Psoas muscle (tissue), 8 donors: ENCODE results near the gene ZNF688. TPM values are rescaled to one million over a fixed set of nuclear protein-coding genes. Genes with fewer than 3 reads are reported as not detected.

ENCODE experiments used
- ATAC-seq, 4 donors: fragments of 200-7000 bp; cut with Tn5 transposase; one replicate each; pipeline ENCODE4 v1.9.1; 2020; ENCODE audit warnings: moderate library complexity in 3 of 4, mild to moderate bottlenecking in 2 of 4
- DNase-seq, 2 donors: peaks; one replicate each; pipeline ENCODE4 v3.0.0-alpha.2; 2020
- H3K27ac ChIP-seq: fragments of 200-600 bp; one replicate; pipeline ENCODE4 v1.8.0; 2022
- H3K27me3 ChIP-seq, 3 donors: fragments of 200-600 bp in 1 of 3; one replicate each; pipeline versions ENCODE4 v1.6.1 to v1.8.0; 2013 to 2022; ENCODE audit warnings: low read length in 2 of 3, mild to moderate bottlenecking in 2 of 3, moderate library complexity in 1 of 3; ENCODE audit not compliant: insufficient read depth in 3 of 3
- H3K36me3 ChIP-seq, 2 donors: fragments of 200-600 bp in 1 of 2; one replicate each; pipeline versions ENCODE4 v1.6.1 to v1.8.0; 2013 to 2022; ENCODE audit warnings: low read depth in 1 of 2, mild to moderate bottlenecking in 1 of 2, moderate library complexity in 1 of 2; ENCODE audit not compliant: insufficient read depth in 1 of 2
- H3K4me1 ChIP-seq: fragments of 200-600 bp; one replicate; pipeline ENCODE4 v1.8.0; 2022
- H3K4me3 ChIP-seq: fragments of 200-600 bp; one replicate; pipeline ENCODE4 v1.8.0; 2022; ENCODE audit warnings: mild to moderate bottlenecking
- H3K9me3 ChIP-seq: fragments of 200-600 bp; one replicate; pipeline ENCODE4 v1.8.0; 2022
- CTCF ChIP-seq: fragments of 200-600 bp; IDR thresholded peaks from one replicate; pipeline ENCODE4 v1.8.0; 2022; ENCODE audit warnings: antibody characterized with exemption
- WGBS, 3 donors: extraction: QIAGEN DNeasy Blood & Tissue Kit; methylation state at CpG; one replicate each; pipeline versions ENCODE4 v1.1.6 to v1.1.7; 2013; 5-methylcytosine and 5-hydroxymethylcytosine counted together
- intact Hi-C, 2 donors: fragments of 100-400 bp; cut with DNase I; formaldehyde crosslinking; loops; one replicate each; pipeline versions ENCODE4 v1.11.0 to v1.14.2; 2022
- polyA plus RNA-seq, 3 donors: library from polyadenylated mRNA; stranded (reverse); fragments of 200-250 nt; gene quantifications; one replicate each; pipeline ENCODE4 v1.2.3, GENCODE V29; 2013
- total RNA-seq, 4 donors: library from RNA; stranded (reverse); fragmentation: NEBNext Ultra II Directional in 2 of 4; extraction: Animal tissue kit (Norgen Biotek cat#: 25700) in 2 of 4; gene quantifications; one replicate each; pipeline versions ENCODE4 v1.2.1 to v1.2.4, GENCODE V29; 2021 to 2023
- donor health status: healthy with polysubstance abuse.
- donor health status: DM: no; HTN: no; CAD: no; lungs with moderate emphysema.
- donor health status: Bipolar disorder and iron deficiency.
- donor health status: healthy.
- donor health status: DM: yes; HTN: yes; CAD: no.
- donor health status: DM: no; HTN: no; CAD: no.
- donor health status: DM: no; HTN: no; CAD: no.
- donor health status: DM: yes; HTN: yes; CAD: no.

ZNF688 gene
- total and polyA plus RNA-seq, 7 donors = 11.1 to 21.2 (median 14.9) TPM

GRCh38 chr16:30521476-30521872 lies 50.0 kb downstream of the ZNF688 start:
- no peak overlapping the region for H3K27ac ChIP-seq
- ATAC-seq = no peak
- no peaks in the 10 kb centered on the region for H3K9me3 ChIP-seq
- H3K27me3 ChIP-seq = no peaks in the 10 kb centered on the region
- DNase-seq = no peak
- H3K4me1 ChIP-seq = peaks cover 5% of the 10 kb centered on the region
- H3K4me3 ChIP-seq = no peak overlapping the region
- no peak for TF ChIP-seq CTCF
- intact Hi-C loops = no loop called here
- 79 to 89% (median 84%) methylated on average over 7 of the region's 7 CpGs for WGBS, 3 donors
- peaks cover 0 to 8% of the 10 kb centered on the region in 2 donors for H3K36me3 ChIP-seq

Other genes starting within 250 kb of the ZNF688 start
- 10 to 100 TPM; 38.9 to 65.0 (median 49.6) TPM for gene CD2BP2, start 216.4 kb downstream of the ZNF688 start, total RNA-seq
- 10 to 100 TPM; 31.0 to 61.8 (median 55.6) TPM for gene CD2BP2, start 216.4 kb downstream of the ZNF688 start, polyA plus RNA-seq
- 10 to 100 TPM; 30.1 to 50.0 (median 34.1) TPM for gene TBC1D10B, start 201.2 kb downstream of the ZNF688 start, total RNA-seq
- 10 to 100 TPM; 24.5 to 45.0 (median 26.4) TPM for gene TBC1D10B, start 201.2 kb downstream of the ZNF688 start, polyA plus RNA-seq
- 1,000 to 10,000 TPM; 1,414 to 6,743 (median 2,777) TPM for gene MYL11, start 196.9 kb downstream of the ZNF688 start, total RNA-seq
- gene MYL11, start 196.9 kb downstream of the ZNF688 start, polyA plus RNA-seq = 1,000 to 10,000 TPM in 2 of 3 donors, 100 to 1,000 TPM in 1; 636 to 4,264 (median 2,548) TPM
- 1 to 10 TPM in 2 of 4 donors, under 1 TPM in 2; 0.34 to 1.8 (median 0.90) TPM for gene SEPTIN1, start 189.2 kb downstream of the ZNF688 start, total RNA-seq
- under 1 TPM; 0.22 to 0.51 (median 0.28) TPM for gene SEPTIN1, start 189.2 kb downstream of the ZNF688 start, polyA plus RNA-seq
- 1 to 10 TPM; 2.8 to 7.8 (median 5.6) TPM for gene ZNF48, start 176.3 kb downstream of the ZNF688 start, total RNA-seq
- 1 to 10 TPM; 2.3 to 7.4 (median 3.2) TPM for gene ZNF48, start 176.3 kb downstream of the ZNF688 start, polyA plus RNA-seq
- 10 to 100 TPM in 2 of 4 donors, 1 to 10 TPM in 2; 4.8 to 14.6 (median 9.1) TPM for gene ZNF771, start 164.1 kb downstream of the ZNF688 start, total RNA-seq
- gene ZNF771, start 164.1 kb downstream of the ZNF688 start, polyA plus RNA-seq = 1 to 10 TPM; 5.3 to 7.4 (median 5.4) TPM
- gene DCTPP1, start 141.7 kb downstream of the ZNF688 start, total RNA-seq = 10 to 100 TPM; 23.3 to 54.4 (median 33.9) TPM
- gene DCTPP1, start 141.7 kb downstream of the ZNF688 start, polyA plus RNA-seq = 10 to 100 TPM; 42.2 to 84.2 (median 52.7) TPM
- gene SEPHS2, start 125.8 kb downstream of the ZNF688 start, total RNA-seq = 10 to 100 TPM; 25.4 to 61.4 (median 46.9) TPM
- gene SEPHS2, start 125.8 kb downstream of the ZNF688 start, polyA plus RNA-seq = 10 to 100 TPM; 39.0 to 96.7 (median 63.8) TPM
- 1 to 10 TPM; 1.1 to 3.0 (median 2.3) TPM for gene ITGAL, start 99.0 kb downstream of the ZNF688 start, total RNA-seq
- gene ITGAL, start 99.0 kb downstream of the ZNF688 start, polyA plus RNA-seq = under 1 TPM; 0.21 to 0.29 (median 0.27) TPM
- 10 to 100 TPM; 54.5 to 67.2 (median 60.2) TPM for gene ZNF768, start 45.1 kb downstream of the ZNF688 start, total RNA-seq
- 100 to 1,000 TPM in 1 of 3 donors, 10 to 100 TPM in 2; 49.0 to 125 (median 91.2) TPM for gene ZNF768, start 45.1 kb downstream of the ZNF688 start, polyA plus RNA-seq
- gene ZNF747, start 36.9 kb downstream of the ZNF688 start, total RNA-seq = 10 to 100 TPM in 1 of 4 donors, 1 to 10 TPM in 3; 6.4 to 16.4 (median 8.9) TPM
- 10 to 100 TPM in 1 of 3 donors, 1 to 10 TPM in 2; 6.8 to 16.3 (median 7.9) TPM for gene ZNF747, start 36.9 kb downstream of the ZNF688 start, polyA plus RNA-seq
- gene ZNF764, start 13.3 kb downstream of the ZNF688 start, total RNA-seq = 1 to 10 TPM; 2.7 to 8.7 (median 5.2) TPM
- gene ZNF764, start 13.3 kb downstream of the ZNF688 start, polyA plus RNA-seq = 1 to 10 TPM; 1.9 to 5.1 (median 3.0) TPM
- gene ZNF785, start 14.0 kb upstream of the ZNF688 start, total RNA-seq = 1 to 10 TPM; 3.4 to 5.4 (median 3.9) TPM
- 1 to 10 TPM; 1.3 to 2.8 (median 1.5) TPM for gene ZNF785, start 14.0 kb upstream of the ZNF688 start, polyA plus RNA-seq
- gene ZNF689, start 38.7 kb upstream of the ZNF688 start, total RNA-seq = 1 to 10 TPM; 3.4 to 9.6 (median 5.8) TPM
- 1 to 10 TPM; 3.6 to 6.1 (median 5.4) TPM for gene ZNF689, start 38.7 kb upstream of the ZNF688 start, polyA plus RNA-seq
- gene PRR14, start 79.2 kb upstream of the ZNF688 start, total RNA-seq = 10 to 100 TPM; 13.4 to 26.4 (median 15.9) TPM
- gene PRR14, start 79.2 kb upstream of the ZNF688 start, polyA plus RNA-seq = 10 to 100 TPM; 23.8 to 26.8 (median 25.5) TPM
- 10 to 100 TPM; 31.2 to 58.5 (median 38.6) TPM for gene FBRS, start 86.7 kb upstream of the ZNF688 start, total RNA-seq
- gene FBRS, start 86.7 kb upstream of the ZNF688 start, polyA plus RNA-seq = 10 to 100 TPM; 24.8 to 35.5 (median 29.3) TPM
- 10 to 100 TPM; 37.8 to 50.1 (median 45.2) TPM for gene SRCAP, start 127.5 kb upstream of the ZNF688 start, total RNA-seq
- 10 to 100 TPM in 1 of 3 donors, 1 to 10 TPM in 2; 4.4 to 32.7 (median 4.5) TPM for gene SRCAP, start 127.5 kb upstream of the ZNF688 start, polyA plus RNA-seq
- gene PHKG2, start 176.7 kb upstream of the ZNF688 start, total RNA-seq = 10 to 100 TPM; 10.1 to 13.5 (median 12.9) TPM
- 10 to 100 TPM; 13.2 to 21.3 (median 13.8) TPM for gene PHKG2, start 176.7 kb upstream of the ZNF688 start, polyA plus RNA-seq
- gene CFAP119, start 190.3 kb upstream of the ZNF688 start, total RNA-seq = 1 to 10 TPM in 1 of 4 donors, under 1 TPM in 3; 0.52 to 2.4 (median 0.78) TPM
- 1 to 10 TPM in 1 of 3 donors, under 1 TPM in 2; 0.48 to 3.0 (median 0.63) TPM for gene CFAP119, start 190.3 kb upstream of the ZNF688 start, polyA plus RNA-seq
- gene RNF40, start 190.6 kb upstream of the ZNF688 start, total RNA-seq = 10 to 100 TPM; 26.8 to 49.1 (median 36.5) TPM
- 10 to 100 TPM; 29.1 to 42.2 (median 33.2) TPM for gene RNF40, start 190.6 kb upstream of the ZNF688 start, polyA plus RNA-seq
- gene ZNF629, start 215.5 kb upstream of the ZNF688 start, total RNA-seq = 10 to 100 TPM in 3 of 4 donors, 1 to 10 TPM in 1; 5.3 to 15.9 (median 13.1) TPM
- gene ZNF629, start 215.5 kb upstream of the ZNF688 start, polyA plus RNA-seq = 1 to 10 TPM; 1.5 to 7.8 (median 4.4) TPM